GM12892 (cell line): ENCODE results near the gene ADAMTSL1.

Experiments
- POLR2A ChIP-seq: IDR thresholded peaks from 2 replicates; pipeline ENCODE4 v1.6.1; 2011; ENCODE audit warnings: low read depth, low read length, control low read depth
- POLR2AphosphoS5 ChIP-seq: IDR thresholded peaks from 2 replicates; pipeline ENCODE4 v1.6.1; 2011; ENCODE audit warnings: low read depth, low read length, control low read depth
- TAF1 ChIP-seq: IDR thresholded peaks from 2 replicates; pipeline ENCODE4 v1.6.1; 2011; ENCODE audit warnings: low read depth, mild to moderate bottlenecking, control low read depth, low read length, borderline replicate concordance

- no peak for TF ChIP-seq POLR2A
- no peak for TF ChIP-seq POLR2AphosphoS5
- TF ChIP-seq TAF1, result no peak
Measured at GRCh38 chr9:18887546-18887945, 413.6 kb downstream of the ADAMTSL1 start.
